H1 (cell line): ENCODE results near the gene NXN.

Experiments used
- CHD1 ChIP-seq: IDR thresholded peaks from 2 replicates; pipeline ENCODE4 v1.6.1; 2012; ENCODE audit warnings: low read depth, low read length, improper control_type of control experiment
- SIN3A ChIP-seq, 2 experiments: IDR thresholded peaks in 1 of 2; conservative IDR thresholded peaks in 1 of 2; 2 replicates each; pipeline ENCODE4 v1.6.1; 2011 to 2012; ENCODE audit warnings: low read length in 2 of 2, improper control_type of control experiment in 1 of 2, low read depth in 1 of 2, mild to moderate bottlenecking in 1 of 2

DNA sequence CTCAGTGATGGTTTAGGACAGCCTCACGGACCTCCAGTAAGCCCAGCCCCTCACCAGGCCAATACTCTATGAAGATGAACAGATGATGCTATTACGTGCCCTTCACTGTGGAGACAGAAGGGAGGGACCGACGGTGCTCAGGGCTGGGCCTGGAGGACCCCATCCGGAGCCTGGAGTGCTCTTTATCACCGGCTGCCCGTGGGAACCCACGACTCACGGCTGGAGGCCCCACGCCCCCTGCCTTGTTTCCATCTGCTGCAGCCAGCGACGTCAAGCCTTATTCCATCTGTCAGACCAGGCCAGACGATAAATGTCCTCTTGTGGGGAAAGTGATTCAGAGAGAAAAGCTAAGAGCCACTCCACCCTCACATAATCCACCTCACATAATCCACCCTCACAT lies 13.4 kb upstream of the NXN start:
- no peak for TF ChIP-seq CHD1
- no peak for TF ChIP-seq SIN3A (conservative IDR thresholded peaks at IDR 0.05 in 1 of 2, IDR thresholded peaks at IDR 0.05 in 1 of 2; ENCODE audit: low read depth in 1 of 2, low read length in 2 of 2)
